ENCODE data around the gene CAMSAP1.

GRCh38 chr9:135803441-135803840 lies 103.9 kb downstream of the CAMSAP1 start:
- TF ChIP-seq CTCF (IDR thresholded peaks at IDR 0.05) (no peak), EZH2 (IDR thresholded peaks at IDR 0.05; ENCODE audit: borderline replicate concordance, insufficient read depth, low read depth, low read length, poor library complexity, severe bottlenecking) (no peak)
